Glutamatergic neuron (in vitro differentiated cells): ENCODE results near the gene WASF2. TPM values are rescaled to one million over a fixed set of nuclear protein-coding genes. Genes with fewer than 3 reads are reported as not detected.
A peak's percentile ranks its signal among the peaks of the same experiment; 100 is the strongest.

Experiments
- DNase-seq: peaks from one replicate; pipeline ENCODE4 v3.0.0; 2022
- H3K27ac Mint-ChIP-seq: one replicate; pipeline ENCODE4 v1.8.0; 2020; ENCODE audit warnings: mild to moderate bottlenecking, mixed read lengths, inconsistent platforms; ENCODE audit not compliant: unreplicated experiment
- H3K27me3 Mint-ChIP-seq: one replicate; pipeline ENCODE4 v1.8.0; 2020; ENCODE audit warnings: mild to moderate bottlenecking, moderate library complexity, mixed read lengths, inconsistent platforms; ENCODE audit not compliant: unreplicated experiment
- H3K36me3 Mint-ChIP-seq: one replicate; pipeline ENCODE4 v1.8.0; 2020; ENCODE audit warnings: mild to moderate bottlenecking, mixed read lengths, inconsistent platforms; ENCODE audit not compliant: unreplicated experiment
- H3K4me1 Mint-ChIP-seq: one replicate; pipeline ENCODE4 v1.8.0; 2020; ENCODE audit warnings: mild to moderate bottlenecking, low read depth, mixed read lengths, inconsistent platforms; ENCODE audit not compliant: unreplicated experiment
- H3K4me3 Mint-ChIP-seq: one replicate; pipeline ENCODE4 v1.8.0; 2020; ENCODE audit warnings: mild to moderate bottlenecking, mixed read lengths, inconsistent platforms; ENCODE audit not compliant: unreplicated experiment
- H3K9me3 Mint-ChIP-seq: one replicate; pipeline ENCODE4 v1.8.0; 2020; ENCODE audit warnings: mild to moderate bottlenecking, moderate library complexity, mixed read lengths, inconsistent platforms; ENCODE audit not compliant: unreplicated experiment
- CTCF ChIP-seq: fragments of 200-600 bp; sonication (generic); IDR thresholded peaks from one replicate; pipeline ENCODE4 v1.5.0; 2021; ENCODE audit not compliant: partially characterized antibody, unreplicated experiment
- total RNA-seq: library from RNA; stranded (reverse); fragmentation: NEBNext Ultra II Directional; extraction: Animal tissue kit (Norgen Biotek cat#: 25700); gene quantifications from one replicate; pipeline ENCODE4 v1.2.1, GENCODE V29; 2021; ENCODE audit not compliant: unreplicated experiment

WASF2 gene
- total RNA-seq, 1 donor from 2014 or later: 47.0 TPM

- Mint-ChIP-seq H3K4me1 (peaks cover 4% of the 10 kb centered on the region), H3K27ac (no peak within 1 kb of the TSS), H3K27me3 (peaks cover 4% of the 10 kb centered on the region), H3K4me3 (no peak within 1 kb of the TSS), H3K9me3 (peaks cover 3% of the 10 kb centered on the region), H3K36me3 (no peaks in the 10 kb centered on the region)
- DNase-seq: no peak
- no peak for TF ChIP-seq CTCF
Observed at GRCh38 chr1:27374362-27375086, 115.4 kb downstream of the WASF2 start, which contains the start of gene FCN3. Gene FCN3 (minus strand): TSS chr1:27374824. CDS start chr1:27374818, 6 bp downstream.

GRCh38 chr1:27372808-27373690 is 116.9 kb downstream of the WASF2 start:
- Mint-ChIP-seq H3K9me3 (peaks cover 3% of the 10 kb centered on the region), H3K4me3 (no peak overlapping the region), H3K27ac (no peak overlapping the region), H3K36me3 (no peaks in the 10 kb centered on the region), H3K27me3 (peaks cover 4% of the 10 kb centered on the region), H3K4me1 (peaks cover 4% of the 10 kb centered on the region)
- no peak for DNase-seq
- TF ChIP-seq CTCF: peak; percentile 43

- Mint-ChIP-seq H3K9me3 (no peaks in the 10 kb centered on the region), H3K27me3 (peaks cover 4% of the 10 kb centered on the region), H3K4me3 (no peak overlapping the region), H3K4me1 (peaks cover 2% of the 10 kb centered on the region), H3K36me3 (no peaks in the 10 kb centered on the region), H3K27ac (no peak overlapping the region)
- no peak for DNase-seq
- no peak for TF ChIP-seq CTCF
Observed at GRCh38 chr1:27372022-27372807, 117.8 kb downstream of the WASF2 start.

- Mint-ChIP-seq H3K36me3 (no peaks in the 10 kb centered on the region), H3K4me3 (no peak overlapping the region), H3K4me1 (peaks cover 8% of the 10 kb centered on the region), H3K9me3 (no peaks in the 10 kb centered on the region), H3K27me3 (peaks cover 6% of the 10 kb centered on the region), H3K27ac (no peak overlapping the region)
- no peak for DNase-seq
- no peak for TF ChIP-seq CTCF
Observed at GRCh38 chr1:27368869-27369582, 120.9 kb downstream of the WASF2 start.
